Mucosa of descending colon (tissue), 3 donors: Measurements from ENCODE around the gene SMURF1. TPM values are rescaled to one million over a fixed set of nuclear protein-coding genes. Genes with fewer than 3 reads are reported as not detected.

Experiments used
- ATAC-seq: fragments of 200-7000 bp; cut with Tn5 transposase; one replicate; pipeline ENCODE4 v1.9.1; 2020; ENCODE audit warnings: mild to moderate bottlenecking, moderate library complexity
- DNase-seq, 3 donors: peaks; one replicate each; pipeline ENCODE4 v3.0.0-alpha.2; 2020
- H3K36me3 ChIP-seq: fragments of 200-600 bp; one replicate; pipeline ENCODE4 v1.8.0; 2021; ENCODE audit warnings: low read depth, mild to moderate bottlenecking
- H3K4me1 ChIP-seq: fragments of 200-600 bp; one replicate; pipeline ENCODE4 v1.8.0; 2021; ENCODE audit warnings: low read depth, mild to moderate bottlenecking
- H3K4me3 ChIP-seq: fragments of 200-600 bp; one replicate; pipeline ENCODE4 v1.8.0; 2021; ENCODE audit warnings: mild to moderate bottlenecking
- H3K9me3 ChIP-seq: fragments of 200-600 bp; one replicate; pipeline ENCODE4 v1.8.0; 2021; ENCODE audit warnings: mild to moderate bottlenecking
- CTCF ChIP-seq: fragments of 200-600 bp; IDR thresholded peaks from one replicate; pipeline ENCODE4 v1.8.0; 2022; ENCODE audit warnings: antibody characterized with exemption, mild to moderate bottlenecking
- intact Hi-C, 2 donors: fragments of 100-400 bp; cut with DNase I in 1 of 2; cut with micrococcal nuclease in 1 of 2; formaldehyde crosslinking; loops; one replicate each; pipeline versions ENCODE4 v1.11.0 to v1.11.1; 2022; cut with DNase I, micrococcal nuclease
- total RNA-seq, 3 donors: library from RNA; stranded (reverse); fragmentation: NEBNext Ultra II Directional in 2 of 3; extraction: Animal tissue kit (Norgen Biotek cat#: 25700) in 2 of 3; gene quantifications; one replicate each; pipeline versions ENCODE4 v1.2.1 to v1.2.4, GENCODE V29; 2021 to 2023
- donor health status: DM: no; HTN: no; CAD: no; lungs with moderate emphysema.
- donor health status: DM: no; HTN: no; CAD: no.
- donor health status: DM: no; HTN: yes; CAD: no.

Gene SMURF1
- total RNA-seq, 3 donors from 2014 or later: 28.4 to 36.0 (median 31.2) TPM

GRCh38 chr7:99184532-99185218, 40.8 kb upstream of the SMURF1 start:
- DNase-seq (no peak), ATAC-seq (no peak)
- TF ChIP-seq CTCF: no peak
- no peak overlapping the region for H3K4me3 ChIP-seq
- H3K36me3 ChIP-seq: no peaks in the 10 kb centered on the region
- no peaks in the 10 kb centered on the region for H3K9me3 ChIP-seq
- no peaks in the 10 kb centered on the region for H3K4me1 ChIP-seq
- intact Hi-C loops: no loop called here

GRCh38 chr7:99180067-99180650, 36.3 kb upstream of the SMURF1 start:
- DNase-seq: no peak
- no peaks in the 10 kb centered on the region for H3K4me1 ChIP-seq
- no peak for ATAC-seq
- H3K4me3 ChIP-seq: no peak overlapping the region
- H3K36me3 ChIP-seq: no peaks in the 10 kb centered on the region
- TF ChIP-seq CTCF: no peak
- intact Hi-C loops: no loop called here
- H3K9me3 ChIP-seq: no peaks in the 10 kb centered on the region

- Histone ChIP-seq H3K4me3 (no peak overlapping the region), H3K4me1 (no peaks in the 10 kb centered on the region), H3K9me3 (no peaks in the 10 kb centered on the region), H3K36me3 (no peaks in the 10 kb centered on the region)
- ATAC-seq (no peak), DNase-seq (no peak)
- TF ChIP-seq CTCF: no peak
- intact Hi-C loops: no loop called here
Measured at GRCh38 chr7:99177165-99177564, 33.3 kb upstream of the SMURF1 start.

GRCh38 chr7:99173787-99174186, 29.9 kb upstream of the SMURF1 start:
- DNase-seq: no peak
- no peak for ATAC-seq
- intact Hi-C loops: no loop called here

GRCh38 chr7:99171731-99172130, 27.8 kb upstream of the SMURF1 start:
- intact Hi-C loops: no loop called here
- TF ChIP-seq CTCF: no peak
- Histone ChIP-seq H3K4me3 (no peak overlapping the region), H3K4me1 (no peaks in the 10 kb centered on the region), H3K36me3 (no peaks in the 10 kb centered on the region), H3K9me3 (no peaks in the 10 kb centered on the region)
- no peak for DNase-seq
- no peak for ATAC-seq

More at GRCh38 chr7:99173787-99174186, 29.9 kb upstream of the SMURF1 start:
- H3K9me3 ChIP-seq: no peaks in the 10 kb centered on the region
- no peak overlapping the region for H3K4me3 ChIP-seq
- H3K36me3 ChIP-seq: no peaks in the 10 kb centered on the region
- TF ChIP-seq CTCF: no peak
- H3K4me1 ChIP-seq: no peaks in the 10 kb centered on the region
